ENCODE measurements around the gene EGFL7.

- TF ChIP-seq CTCF (IDR thresholded peaks at IDR 0.05): no peak
- no peak for TF ChIP-seq POLR2A (IDR thresholded peaks at IDR 0.05)
Measured at GRCh38 chr9:136658849-136659535, 3.7 kb upstream of the EGFL7 start.
